GM12878 (cell line): ENCODE measurements around the gene EEIG2. TPM values are rescaled to one million over a fixed set of nuclear protein-coding genes. Genes with fewer than 3 reads are reported as not detected.

Experiments
- EED ChIP-seq: sonication (generic); IDR thresholded peaks from 2 replicates; pipeline ENCODE4 v1.6.1; 2016; ENCODE audit warnings: antibody characterized with exemption, low read depth
- EGR1 ChIP-seq, 2 experiments: IDR thresholded peaks; 1 replicate in 1 of 2; 2 replicates in 1 of 2; pipeline ENCODE4 v1.6.1; 2011 to 2012; ENCODE audit warnings: low read depth in 2 of 2, low read length in 2 of 2, borderline replicate concordance in 1 of 2, mild to moderate bottlenecking in 1 of 2, moderate library complexity in 1 of 2
- EP300 ChIP-seq, 2 experiments: fragments of 150-350 bp in 1 of 2; IDR thresholded peaks; 2 replicates each; pipeline ENCODE4 v1.6.1; 2011 to 2012; ENCODE audit warnings: low read depth in 2 of 2, low read length in 2 of 2, borderline replicate concordance in 1 of 2, improper control_type of control experiment in 1 of 2, inconsistent platforms in 1 of 2; ENCODE audit not compliant: control insufficient read depth in 1 of 2
- MAX ChIP-seq: IDR thresholded peaks from 2 replicates; pipeline ENCODE4 v1.6.1; 2012; ENCODE audit warnings: low read depth, low read length, improper control_type of control experiment
- MEF2A ChIP-seq: IDR thresholded peaks from 2 replicates; pipeline ENCODE4 v1.6.1; 2011; ENCODE audit warnings: low read depth, mild to moderate bottlenecking, low read length, moderate library complexity; ENCODE audit not compliant: insufficient read depth
- MEF2B ChIP-seq: fragments of 450-650 bp; IDR thresholded peaks from 2 replicates; pipeline ENCODE4 v1.6.1; 2018; ENCODE audit warnings: mild to moderate bottlenecking, moderate library complexity; ENCODE audit not compliant: partially characterized antibody, poor library complexity, severe bottlenecking
- NKRF ChIP-seq: fragments of 450-650 bp; conservative IDR thresholded peaks from 2 replicates; pipeline ENCODE4 v1.6.1; 2017; ENCODE audit warnings: mild to moderate bottlenecking, moderate library complexity
- RFX5 ChIP-seq: IDR thresholded peaks from 2 replicates; pipeline ENCODE4 v1.6.1; 2011; ENCODE audit warnings: low read depth, low read length, improper control_type of control experiment
- SMAD1 ChIP-seq: fragments of 450-650 bp; IDR thresholded peaks from 2 replicates; pipeline ENCODE4 v1.6.1; 2018; ENCODE audit warnings: mild to moderate bottlenecking, low read depth; ENCODE audit not compliant: partially characterized antibody
- SP1 ChIP-seq: IDR thresholded peaks from one replicate; pipeline ENCODE4 v1.6.1; 2011; ENCODE audit warnings: low read depth, low read length
- SUPT20H ChIP-seq: IDR thresholded peaks from 2 replicates; pipeline ENCODE4 v1.6.1; 2011; ENCODE audit warnings: low read depth, mild to moderate bottlenecking, low read length, moderate library complexity, borderline replicate concordance; ENCODE audit not compliant: control insufficient read depth
- TCF7 ChIP-seq: IDR thresholded peaks from 2 replicates; pipeline ENCODE4 v1.6.1; 2014; ENCODE audit warnings: antibody characterized with exemption, borderline replicate concordance
- USF1 ChIP-seq: IDR thresholded peaks from 2 replicates; pipeline ENCODE4 v1.6.1; 2011; ENCODE audit warnings: borderline replicate concordance, low read depth, mild to moderate bottlenecking, moderate library complexity, mixed read lengths, low read length; ENCODE audit not compliant: insufficient read depth; ENCODE audit errors: extremely low read length
- ZBTB40 ChIP-seq: fragments of 450-650 bp; IDR thresholded peaks from 2 replicates; pipeline ENCODE4 v1.6.1; 2016; ENCODE audit warnings: mild to moderate bottlenecking, moderate library complexity, borderline replicate concordance
- ZNF24 ChIP-seq: fragments of 450-650 bp; IDR thresholded peaks from 2 replicates; pipeline ENCODE4 v1.6.1; 2017; ENCODE audit warnings: antibody characterized with exemption, mild to moderate bottlenecking
- ZNF687 ChIP-seq: fragments of 450-650 bp; IDR thresholded peaks from 2 replicates; pipeline ENCODE4 v1.6.1; 2017; ENCODE audit warnings: mild to moderate bottlenecking, moderate library complexity
- polyA plus RNA-seq, 11 experiments: library from polyadenylated mRNA; depleted of rRNA in 4 of 11; unstranded in 6 of 11; stranded (reverse) in 5 of 11; fragments of >200 nt; fragmentation: Nextera tagmentation in 4 of 11; fragmentation: Illumina TruSeq in 1 of 11; extraction: Ambion mirVana in 4 of 11; extraction: Trizol in 1 of 11; gene quantifications; 1 replicate in 1 of 11; 2 replicates in 10 of 11; pipeline versions ENCODE4 v1.2.1 to v1.2.3, GENCODE V29; 2011 to 2016; ENCODE audit warnings: inconsistent platforms in 2 of 11, missing spikeins in 2 of 11, low read depth in 1 of 11
- total RNA-seq, 4 experiments: library from RNA; depleted of rRNA in 3 of 4; stranded (reverse); fragments of >200 nt in 3 of 4; fragmentation: Illumina TruSeq in 1 of 4; extraction: Trizol in 1 of 4; gene quantifications; 2 replicates each; pipeline versions ENCODE4 v1.2.1 to v1.2.3, GENCODE V29; 2013 to 2021

Gene EEIG2
- total and polyA plus RNA-seq, 10 of the 15 experiments (the other 5 are each of a cell fraction or from before 2014, with no cell fraction given): 1.4 to 17.2 (median 9.8) TPM

- no peak for TF ChIP-seq MEF2A
- TF ChIP-seq EGR1 (IDR thresholded peaks at IDR 0.05; ENCODE audit: borderline replicate concordance in 1 of 2, low read depth in 2 of 2, low read length in 2 of 2): 0 out of 3 replicates have a peak, but pooled peaks of 1 of the 2 experiments have one; percentile 22
- 0 out of 4 replicates have a peak, but pooled peaks of 1 of the 2 experiments have one; percentile 58 for TF ChIP-seq EP300 (IDR thresholded peaks at IDR 0.05; ENCODE audit: borderline replicate concordance in 1 of 2, control insufficient read depth in 1 of 2, low read depth in 2 of 2, low read length in 2 of 2)
- TF ChIP-seq RFX5: no peak
- TF ChIP-seq TCF7: no peak
- TF ChIP-seq MAX: no peak
- TF ChIP-seq SMAD1: no peak
- no peak for TF ChIP-seq USF1
- TF ChIP-seq ZNF687: no peak
- TF ChIP-seq ZNF24: no peak
- no peak; the same call in 1 of the 2 replicates for TF ChIP-seq NKRF
- TF ChIP-seq MEF2B: no peak
- 0 out of 2 replicates have a peak, but pooled peaks have one; percentile 24 for TF ChIP-seq EED
- TF ChIP-seq SP1: no peak
- no peak for TF ChIP-seq SUPT20H
- TF ChIP-seq ZBTB40: no peak
These were observed 26.4 kb upstream of the EEIG2 start (continued) for GRCh38 chr1:108533351-108534083.
